ENCODE data around the gene LSM14A. TPM values are rescaled to one million over a fixed set of nuclear protein-coding genes. Genes with fewer than 3 reads are reported as not detected.

The LSM14A gene
- total and polyA plus RNA-seq, 2 of the 13 experiments (the other 11 are each of a cell fraction or from before 2014, with no cell fraction given) = 77.0 to 83.6 TPM

- TF ChIP-seq BCLAF1 (IDR thresholded peaks at IDR 0.05) (no peak), NFE2L2 (IDR thresholded peaks at IDR 0.05; ENCODE audit: low read length) (no peak), TEAD3 (CRISPR knock-in tag; optimal IDR thresholded peaks at IDR 0.05; ENCODE audit: borderline replicate concordance) (peak; percentile 13), NR0B2 (CRISPR knock-in tag; IDR thresholded peaks at IDR 0.05) (no peak), SRF (IDR thresholded peaks at IDR 0.05; ENCODE audit: low read depth, low read length) (no peak), EZH2 (conservative IDR thresholded peaks at IDR 0.05; ENCODE audit: low read depth, low read length) (no peak), SMC3 (IDR thresholded peaks at IDR 0.05; ENCODE audit: low read length) (no peak), SOX6 (IDR thresholded peaks at IDR 0.05) (no peak), SOX6 (CRISPR knock-in tag; IDR thresholded peaks at IDR 0.05) (no peak), PTBP1 (IDR thresholded peaks at IDR 0.05; ENCODE audit: low read depth, low read length, poor library complexity, severe bottlenecking) (no peak), NCOA1 (CRISPR knock-in tag; IDR thresholded peaks at IDR 0.05) (no peak; the same call in 1 of the 2 replicates), ZNF318 (CRISPR knock-in tag; IDR thresholded peaks at IDR 0.05) (no peak; the same call in 1 of the 2 replicates), GFI1 (CRISPR knock-in tag; IDR thresholded peaks at IDR 0.05; ENCODE audit: borderline replicate concordance) (0 out of 2 replicates have a peak, but pooled peaks have one; percentile 23), MYPOP (CRISPR knock-in tag; IDR thresholded peaks at IDR 0.05) (no peak; the same call in 1 of the 2 replicates), E2F2 (CRISPR knock-in tag; IDR thresholded peaks at IDR 0.05; ENCODE audit: borderline replicate concordance) (0 out of 2 replicates have a peak, but pooled peaks have one; percentile 36)
Observed at GRCh38 chr19:34171877-34172660, at the start of gene LSM14A (continued).
